Left lung (tissue), 10 donors: Measurements from ENCODE around the gene KDSR. TPM values are rescaled to one million over a fixed set of nuclear protein-coding genes. Genes with fewer than 3 reads are reported as not detected.
A peak's percentile ranks its signal among the peaks of the same experiment; 100 is the strongest.
"Not testable (repeated sequence)": the region's sequence is repeated elsewhere in the genome, so short reads cannot be mapped to it uniquely, and the experiment has no call there.

ENCODE experiments used
- ATAC-seq: fragments of 200-7000 bp; cut with Tn5 transposase; one replicate; pipeline ENCODE4 v1.9.1; 2020; ENCODE audit warnings: moderate library complexity
- DNase-seq, 4 donors: peaks; one replicate each; pipeline ENCODE4 v3.0.0-alpha.2; 2013 to 2020
- H3K27ac ChIP-seq, 2 donors: fragments of 200-600 bp; sonication (generic) in 1 of 2; one replicate each; pipeline versions ENCODE4 v1.5.0 to v1.8.0; 2020 to 2021
- H3K27me3 ChIP-seq, 2 donors: fragments of 200-600 bp; sonication (generic) in 1 of 2; one replicate each; pipeline versions ENCODE4 v1.5.0 to v1.8.0; 2020 to 2021
- H3K36me3 ChIP-seq, 2 donors: fragments of 200-600 bp; sonication (generic) in 1 of 2; one replicate each; pipeline versions ENCODE4 v1.5.0 to v1.8.0; 2020 to 2021
- H3K4me1 ChIP-seq, 2 donors: fragments of 200-600 bp; one replicate each; pipeline ENCODE4 v1.8.0; 2021
- H3K4me3 ChIP-seq, 2 donors: fragments of 200-600 bp; sonication (generic) in 1 of 2; one replicate each; pipeline versions ENCODE4 v1.5.0 to v1.8.0; 2020 to 2021; ENCODE audit warnings: mild to moderate bottlenecking in 1 of 2
- H3K9me3 ChIP-seq, 2 donors: fragments of 200-600 bp; sonication (generic) in 1 of 2; one replicate each; pipeline versions ENCODE4 v1.5.0 to v1.8.0; 2020 to 2021
- intact Hi-C, 2 donors: fragments of 100-400 bp; cut with DNase I; formaldehyde crosslinking; loops; one replicate each; pipeline versions ENCODE4 v1.11.2 to v1.14.2; 2022
- polyA plus RNA-seq, 6 donors: library from polyadenylated mRNA; unstranded; fragments of 120-200 nt; gene quantifications; one replicate each; pipeline ENCODE4 v1.2.1, GENCODE V29; 2013; ENCODE audit not compliant: insufficient read length in 6 of 6
- total RNA-seq, 2 donors: library from RNA; stranded (reverse); fragmentation: NEBNext Ultra II Directional; extraction: Animal tissue kit (Norgen Biotek cat#: 25700); gene quantifications; one replicate each; pipeline ENCODE4 v1.2.1, GENCODE V29; 2021
- TF ChIP-seq, protein P1 (sequence below), 2 donors: fragments of 200-600 bp; sonication (generic) in 1 of 2; IDR thresholded peaks; one replicate each; pipeline versions ENCODE4 v1.5.0 to v1.8.0; 2021; ENCODE audit warnings: antibody characterized with exemption in 2 of 2
- donor health status: DM: no; HTN: yes; CAD: no.
- donor health status: DM: no; HTN: no; CAD: no.

The KDSR gene
- total and polyA plus RNA-seq, 8 donors, result 41.1 to 70.2 (median 42.4) TPM

GRCh38 chr18:63368611-63369010 is 1.6 kb upstream of the KDSR start:
- H3K4me3 ChIP-seq, result peak overlapping the region in 1 of 2 donors; percentile 69

DNA sequence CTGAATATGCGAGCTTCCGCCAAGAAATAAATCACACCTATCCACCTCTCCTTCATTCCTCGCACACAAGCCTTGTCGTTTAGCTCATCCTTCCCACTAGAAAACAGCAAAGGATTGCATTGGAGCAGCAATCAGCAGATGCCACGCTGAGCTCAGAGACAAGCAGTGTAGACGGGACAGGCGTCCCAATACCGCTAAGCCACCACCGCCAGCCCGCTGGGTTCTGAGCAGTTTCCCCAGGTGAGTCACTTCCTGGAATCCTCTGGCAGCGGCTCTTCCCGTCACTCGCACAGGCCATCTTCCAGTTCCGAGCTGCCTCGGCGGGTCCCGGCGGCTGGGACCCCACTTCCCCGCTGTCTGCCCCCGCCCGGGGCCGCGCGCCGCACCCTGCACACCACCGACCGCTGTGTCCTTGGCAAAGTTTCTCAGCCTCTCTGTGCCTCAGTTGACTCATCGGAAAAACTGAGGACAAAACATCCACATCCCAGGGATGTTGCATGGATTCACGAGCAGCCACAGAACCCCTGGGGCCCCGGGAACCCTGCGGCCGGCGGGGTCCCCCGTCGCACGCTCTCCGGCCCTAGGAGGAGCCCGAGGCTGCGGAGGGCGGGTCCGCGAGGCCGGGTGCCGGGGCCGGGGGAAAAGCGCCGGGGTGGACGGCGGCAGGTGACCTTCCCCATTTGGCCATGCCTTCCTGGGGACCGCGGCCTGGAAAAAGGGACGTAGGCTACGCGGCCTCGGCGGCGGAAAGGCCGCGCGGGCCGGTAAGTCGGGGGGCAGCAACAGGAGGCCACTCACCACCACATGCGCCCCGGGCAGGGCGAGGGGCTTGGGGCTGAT is 573 bp downstream of the KDSR start:
- H3K27ac ChIP-seq, result peak overlapping the region; percentile 92 to 99
- H3K36me3 ChIP-seq, result peaks cover 0 to 14% of the 10 kb centered on the region in 2 donors
- H3K9me3 ChIP-seq, result no peaks in the 10 kb centered on the region
- peak overlapping the region; percentile 69 to 85 for H3K4me3 ChIP-seq
- DNase-seq (peak; percentile 12 to 87 (median 42)), ATAC-seq (peak; percentile 51)
- intact Hi-C loops, result loop anchor here in 1 of 2 donors (10.0 kb wide), 1 partner anchor 58 kb away; the partner anchor contains the start of gene VPS4B
- H3K27me3 ChIP-seq, result no peaks in the 10 kb centered on the region
- H3K4me1 ChIP-seq, result peaks cover 0 to 31% of the 10 kb centered on the region in 2 donors
- TF ChIP-seq, protein P1, sequence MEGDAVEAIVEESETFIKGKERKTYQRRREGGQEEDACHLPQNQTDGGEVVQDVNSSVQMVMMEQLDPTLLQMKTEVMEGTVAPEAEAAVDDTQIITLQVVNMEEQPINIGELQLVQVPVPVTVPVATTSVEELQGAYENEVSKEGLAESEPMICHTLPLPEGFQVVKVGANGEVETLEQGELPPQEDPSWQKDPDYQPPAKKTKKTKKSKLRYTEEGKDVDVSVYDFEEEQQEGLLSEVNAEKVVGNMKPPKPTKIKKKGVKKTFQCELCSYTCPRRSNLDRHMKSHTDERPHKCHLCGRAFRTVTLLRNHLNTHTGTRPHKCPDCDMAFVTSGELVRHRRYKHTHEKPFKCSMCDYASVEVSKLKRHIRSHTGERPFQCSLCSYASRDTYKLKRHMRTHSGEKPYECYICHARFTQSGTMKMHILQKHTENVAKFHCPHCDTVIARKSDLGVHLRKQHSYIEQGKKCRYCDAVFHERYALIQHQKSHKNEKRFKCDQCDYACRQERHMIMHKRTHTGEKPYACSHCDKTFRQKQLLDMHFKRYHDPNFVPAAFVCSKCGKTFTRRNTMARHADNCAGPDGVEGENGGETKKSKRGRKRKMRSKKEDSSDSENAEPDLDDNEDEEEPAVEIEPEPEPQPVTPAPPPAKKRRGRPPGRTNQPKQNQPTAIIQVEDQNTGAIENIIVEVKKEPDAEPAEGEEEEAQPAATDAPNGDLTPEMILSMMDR (IDR thresholded peaks at IDR 0.05), result no peak

More at GRCh38 chr18:63368611-63369010, 1.6 kb upstream of the KDSR start:
- intact Hi-C loops, result loop anchor here in 1 of 2 donors (10.0 kb wide), 1 partner anchor 56 kb away; the partner anchor contains the start of gene VPS4B
- Histone ChIP-seq H3K27ac (no peak overlapping the region), H3K4me1 (peaks cover 0 to 31% of the 10 kb centered on the region in 2 donors), H3K27me3 (no peaks in the 10 kb centered on the region), H3K36me3 (no peaks in the 10 kb centered on the region), H3K9me3 (no peaks in the 10 kb centered on the region)
- TF ChIP-seq, protein P1 (IDR thresholded peaks at IDR 0.05), result no peak
- no peak for ATAC-seq
- DNase-seq, result no peak

DNA sequence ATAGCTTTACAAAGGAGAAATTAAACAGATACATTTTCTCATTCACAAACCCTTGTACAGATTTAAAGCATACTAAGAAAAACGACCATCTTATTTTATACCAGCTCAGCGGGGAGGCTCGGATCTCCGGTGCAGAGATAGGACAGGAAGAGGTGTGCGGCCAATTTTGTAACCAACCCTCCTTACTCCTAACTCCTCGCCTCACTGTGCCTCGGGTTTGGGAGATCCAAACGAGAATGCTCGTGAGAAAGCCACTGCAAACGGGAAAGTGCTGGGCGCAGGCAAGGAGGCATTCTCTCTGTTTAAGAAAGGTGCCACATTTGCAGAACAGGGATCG is 1.2 kb downstream of the KDSR start:
- peak overlapping the region; percentile 92 to 99 for H3K27ac ChIP-seq
- peak overlapping the region; percentile 69 to 85 for H3K4me3 ChIP-seq
- DNase-seq, result peak in 1 of 4 donors; percentile 6
- peaks cover 0 to 20% of the 10 kb centered on the region in 2 donors for H3K36me3 ChIP-seq
- no peaks in the 10 kb centered on the region for H3K9me3 ChIP-seq
- H3K4me1 ChIP-seq, result peaks cover 0 to 31% of the 10 kb centered on the region in 2 donors
- no peak for ATAC-seq
- TF ChIP-seq, protein P1 (IDR thresholded peaks at IDR 0.05), result no peak
- no peaks in the 10 kb centered on the region for H3K27me3 ChIP-seq
- intact Hi-C loops, result loop anchor here in 1 of 2 donors (10.0 kb wide), 1 partner anchor 59 kb away; the partner anchor contains the start of gene VPS4B

GRCh38 chr18:63363951-63364350 is 3.1 kb downstream of the KDSR start:
- Histone ChIP-seq H3K27ac (no peak overlapping the region), H3K4me3 (no peak overlapping the region), H3K36me3 (peaks cover 0 to 39% of the 10 kb centered on the region in 2 donors), H3K27me3 (no peaks in the 10 kb centered on the region), H3K9me3 (no peaks in the 10 kb centered on the region), H3K4me1 (peaks cover 0 to 31% of the 10 kb centered on the region in 2 donors)
- intact Hi-C loops, result loop anchor here in 1 of 2 donors (10.0 kb wide), 1 partner anchor 61 kb away; the partner anchor contains the start of gene VPS4B
- TF ChIP-seq, protein P1 (IDR thresholded peaks at IDR 0.05), result no peak
- no peak for DNase-seq
- ATAC-seq, result no peak

GRCh38 chr18:63363420-63363819 is 3.6 kb downstream of the KDSR start:
- DNase-seq, H3K9me3 ChIP-seq, H3K27me3 ChIP-seq, H3K4me3 ChIP-seq, ATAC-seq, H3K27ac ChIP-seq: not testable (repeated sequence)
- intact Hi-C loops, result loop anchor here in 1 of 2 donors (10.0 kb wide), 1 partner anchor 61 kb away; the partner anchor contains the start of gene VPS4B
- Histone ChIP-seq H3K36me3 (peaks cover 0 to 44% of the 10 kb centered on the region in 2 donors), H3K4me1 (peaks cover 0 to 31% of the 10 kb centered on the region in 2 donors)
